ENCODE measurements around the gene IMPA2. TPM values are rescaled to one million over a fixed set of nuclear protein-coding genes. Genes with fewer than 3 reads are reported as not detected.

IMPA2 gene
- total and polyA plus RNA-seq, 2 of the 13 experiments (the other 11 are each of a cell fraction or from before 2014, with no cell fraction given): 37.8 to 71.8 TPM

DNA sequence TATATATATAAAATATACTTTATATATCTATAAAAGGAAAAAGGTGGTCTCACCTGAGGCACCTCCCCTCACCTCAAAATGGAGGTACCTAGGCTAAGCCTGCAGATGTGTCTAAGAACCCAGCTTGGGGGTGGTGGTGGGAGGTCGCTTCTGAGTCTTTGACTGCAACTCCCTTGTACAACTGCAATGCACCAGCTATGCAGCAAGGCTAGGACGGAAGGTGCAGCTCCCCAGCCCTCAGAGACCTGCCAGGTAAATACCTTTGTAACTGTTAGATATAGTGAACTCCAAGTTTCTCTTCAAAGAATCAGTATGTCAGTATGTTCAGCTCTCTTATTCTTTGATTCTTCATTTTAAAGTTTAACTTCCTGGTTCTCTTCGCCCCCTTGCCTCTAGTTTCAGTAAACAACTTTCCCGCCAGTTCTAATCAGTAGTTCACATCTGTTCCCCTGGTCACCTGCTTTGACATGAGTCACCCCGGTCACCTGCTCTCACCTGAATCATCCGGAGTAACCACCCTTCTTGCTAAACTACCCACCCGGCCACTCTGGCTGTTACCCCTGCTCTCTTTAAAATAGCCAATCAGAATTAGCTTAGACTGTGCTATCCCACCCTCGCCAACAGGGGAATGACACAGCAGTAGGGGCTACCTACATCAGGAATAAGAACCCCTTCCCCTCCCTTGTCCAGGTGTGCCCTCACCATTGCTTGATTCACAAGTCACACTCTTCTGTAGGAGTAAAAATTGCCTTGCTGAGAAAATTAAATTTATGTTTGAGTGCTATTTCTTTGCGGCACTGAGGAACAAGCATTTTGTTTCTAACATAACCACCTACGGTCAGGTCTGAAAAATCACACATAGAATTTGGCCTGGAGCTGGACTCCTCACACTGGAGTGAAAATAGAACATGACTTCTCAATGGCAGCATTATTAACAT lies 24.7 kb upstream of the IMPA2 start (continued):
- TF ChIP-seq, protein P1, sequence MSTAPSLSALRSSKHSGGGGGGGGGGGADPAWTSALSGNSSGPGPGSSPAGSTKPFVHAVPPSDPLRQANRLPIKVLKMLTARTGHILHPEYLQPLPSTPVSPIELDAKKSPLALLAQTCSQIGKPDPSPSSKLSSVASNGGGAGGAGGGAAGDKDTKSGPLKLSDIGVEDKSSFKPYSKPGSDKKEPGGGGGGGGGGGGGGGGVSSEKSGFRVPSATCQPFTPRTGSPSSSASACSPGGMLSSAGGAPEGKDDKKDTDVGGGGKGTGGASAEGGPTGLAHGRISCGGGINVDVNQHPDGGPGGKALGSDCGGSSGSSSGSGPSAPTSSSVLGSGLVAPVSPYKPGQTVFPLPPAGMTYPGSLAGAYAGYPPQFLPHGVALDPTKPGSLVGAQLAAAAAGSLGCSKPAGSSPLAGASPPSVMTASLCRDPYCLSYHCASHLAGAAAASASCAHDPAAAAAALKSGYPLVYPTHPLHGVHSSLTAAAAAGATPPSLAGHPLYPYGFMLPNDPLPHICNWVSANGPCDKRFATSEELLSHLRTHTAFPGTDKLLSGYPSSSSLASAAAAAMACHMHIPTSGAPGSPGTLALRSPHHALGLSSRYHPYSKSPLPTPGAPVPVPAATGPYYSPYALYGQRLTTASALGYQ (CRISPR knock-in tag; IDR thresholded peaks at IDR 0.05): no peak
- TF ChIP-seq ZNF776 (CRISPR knock-in tag; IDR thresholded peaks at IDR 0.05) (no peak), SAFB2 (CRISPR knock-in tag; IDR thresholded peaks at IDR 0.05; ENCODE audit: borderline replicate concordance, low read depth) (no peak), EP300 (IDR thresholded peaks at IDR 0.05; ENCODE audit: low read depth in 2 of 2, low read length in 2 of 2) (peak in 1 of 2 experiments; percentile 23; a peak in 1 of 4 replicates), EP300 (CRISPR knock-in tag; IDR thresholded peaks at IDR 0.05; ENCODE audit: borderline replicate concordance) (no peak), FOSL1 (CRISPR knock-in tag; IDR thresholded peaks at IDR 0.05; ENCODE audit: borderline replicate concordance) (peak; percentile 21; the same call in 1 of the 2 replicates), RBAK (CRISPR knock-in tag; IDR thresholded peaks at IDR 0.05) (no peak)
- TF ChIP-seq, protein P2, sequence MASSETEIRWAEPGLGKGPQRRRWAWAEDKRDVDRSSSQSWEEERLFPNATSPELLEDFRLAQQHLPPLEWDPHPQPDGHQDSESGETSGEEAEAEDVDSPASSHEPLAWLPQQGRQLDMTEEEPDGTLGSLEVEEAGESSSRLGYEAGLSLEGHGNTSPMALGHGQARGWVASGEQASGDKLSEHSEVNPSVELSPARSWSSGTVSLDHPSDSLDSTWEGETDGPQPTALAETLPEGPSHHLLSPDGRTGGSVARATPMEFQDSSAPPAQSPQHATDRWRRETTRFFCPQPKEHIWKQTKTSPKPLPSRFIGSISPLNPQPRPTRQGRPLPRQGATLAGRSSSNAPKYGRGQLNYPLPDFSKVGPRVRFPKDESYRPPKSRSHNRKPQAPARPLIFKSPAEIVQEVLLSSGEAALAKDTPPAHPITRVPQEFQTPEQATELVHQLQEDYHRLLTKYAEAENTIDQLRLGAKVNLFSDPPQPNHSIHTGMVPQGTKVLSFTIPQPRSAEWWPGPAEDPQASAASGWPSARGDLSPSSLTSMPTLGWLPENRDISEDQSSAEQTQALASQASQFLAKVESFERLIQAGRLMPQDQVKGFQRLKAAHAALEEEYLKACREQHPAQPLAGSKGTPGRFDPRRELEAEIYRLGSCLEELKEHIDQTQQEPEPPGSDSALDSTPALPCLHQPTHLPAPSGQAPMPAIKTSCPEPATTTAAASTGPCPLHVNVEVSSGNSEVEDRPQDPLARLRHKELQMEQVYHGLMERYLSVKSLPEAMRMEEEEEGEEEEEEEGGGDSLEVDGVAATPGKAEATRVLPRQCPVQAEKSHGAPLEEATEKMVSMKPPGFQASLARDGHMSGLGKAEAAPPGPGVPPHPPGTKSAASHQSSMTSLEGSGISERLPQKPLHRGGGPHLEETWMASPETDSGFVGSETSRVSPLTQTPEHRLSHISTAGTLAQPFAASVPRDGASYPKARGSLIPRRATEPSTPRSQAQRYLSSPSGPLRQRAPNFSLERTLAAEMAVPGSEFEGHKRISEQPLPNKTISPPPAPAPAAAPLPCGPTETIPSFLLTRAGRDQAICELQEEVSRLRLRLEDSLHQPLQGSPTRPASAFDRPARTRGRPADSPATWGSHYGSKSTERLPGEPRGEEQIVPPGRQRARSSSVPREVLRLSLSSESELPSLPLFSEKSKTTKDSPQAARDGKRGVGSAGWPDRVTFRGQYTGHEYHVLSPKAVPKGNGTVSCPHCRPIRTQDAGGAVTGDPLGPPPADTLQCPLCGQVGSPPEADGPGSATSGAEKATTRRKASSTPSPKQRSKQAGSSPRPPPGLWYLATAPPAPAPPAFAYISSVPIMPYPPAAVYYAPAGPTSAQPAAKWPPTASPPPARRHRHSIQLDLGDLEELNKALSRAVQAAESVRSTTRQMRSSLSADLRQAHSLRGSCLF (CRISPR knock-in tag; IDR thresholded peaks at IDR 0.05; ENCODE audit: borderline replicate concordance): no peak
- TF ChIP-seq, protein P3, sequence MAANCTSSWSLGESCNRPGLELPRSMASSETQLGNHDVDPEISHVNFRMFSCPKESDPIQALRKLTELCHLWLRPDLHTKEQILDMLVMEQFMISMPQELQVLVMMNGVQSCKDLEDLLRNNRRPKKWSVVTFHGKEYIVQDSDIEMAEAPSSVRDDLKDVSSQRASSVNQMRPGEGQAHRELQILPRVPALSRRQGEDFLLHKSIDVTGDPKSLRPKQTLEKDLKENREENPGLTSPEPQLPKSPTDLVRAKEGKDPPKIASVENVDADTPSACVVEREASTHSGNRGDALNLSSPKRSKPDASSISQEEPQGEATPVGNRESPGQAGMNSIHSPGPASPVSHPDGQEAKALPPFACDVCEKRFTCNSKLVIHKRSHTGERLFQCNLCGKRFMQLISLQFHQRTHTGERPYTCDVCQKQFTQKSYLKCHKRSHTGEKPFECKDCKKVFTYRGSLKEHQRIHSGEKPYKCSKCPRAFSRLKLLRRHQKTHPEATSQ (CRISPR knock-in tag; IDR thresholded peaks at IDR 0.05; ENCODE audit: borderline replicate concordance): no peak

Data from HepG2 (cell line).